ENCODE results near the gene NBPF4. TPM values are rescaled to one million over a fixed set of nuclear protein-coding genes. Genes with fewer than 3 reads are reported as not detected.

Gene NBPF4
- total and polyA plus RNA-seq, 7 donors = 0.20 TPM; not detected in 6

DNA sequence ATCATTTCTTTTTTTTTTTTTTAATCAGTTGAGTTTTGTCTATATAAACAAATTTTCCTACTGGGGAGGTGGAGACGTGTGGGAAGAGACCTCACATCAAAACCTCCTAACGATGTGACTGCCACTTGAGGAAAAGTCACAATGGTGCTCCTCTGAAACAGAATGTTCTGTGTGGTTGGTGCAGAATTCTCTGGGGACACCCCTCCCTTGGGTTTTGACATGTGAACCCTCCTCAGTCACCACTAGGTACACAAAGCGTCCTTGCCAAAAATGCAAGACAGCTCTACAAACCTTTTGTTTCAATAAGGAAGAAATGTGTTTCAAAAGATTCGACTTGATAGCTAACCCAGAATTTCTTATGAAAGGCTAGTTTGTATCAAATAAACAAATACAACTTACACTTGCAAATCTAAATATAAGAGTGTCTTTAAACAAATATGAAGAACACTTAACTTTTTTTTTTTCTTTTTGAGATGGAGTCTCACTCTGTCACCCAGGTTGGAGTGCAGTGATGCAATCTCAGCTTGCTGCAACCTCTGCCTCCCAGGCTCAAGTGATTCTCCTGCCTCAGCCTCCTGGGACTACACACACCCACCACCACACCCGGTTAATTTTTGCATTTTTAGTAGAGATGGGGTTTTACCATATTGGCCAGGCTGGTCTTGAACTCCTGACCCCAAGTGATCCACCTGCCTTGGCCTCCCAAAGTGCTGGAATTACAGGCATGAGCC is 53.0 kb downstream of the NBPF4 start:
- DNase-seq = no peak
- H3K9me3 ChIP-seq = no peaks in the 10 kb centered on the region
- no peak for TF ChIP-seq POLR2A (IDR thresholded peaks at IDR 0.05)
- TF ChIP-seq, protein P1, sequence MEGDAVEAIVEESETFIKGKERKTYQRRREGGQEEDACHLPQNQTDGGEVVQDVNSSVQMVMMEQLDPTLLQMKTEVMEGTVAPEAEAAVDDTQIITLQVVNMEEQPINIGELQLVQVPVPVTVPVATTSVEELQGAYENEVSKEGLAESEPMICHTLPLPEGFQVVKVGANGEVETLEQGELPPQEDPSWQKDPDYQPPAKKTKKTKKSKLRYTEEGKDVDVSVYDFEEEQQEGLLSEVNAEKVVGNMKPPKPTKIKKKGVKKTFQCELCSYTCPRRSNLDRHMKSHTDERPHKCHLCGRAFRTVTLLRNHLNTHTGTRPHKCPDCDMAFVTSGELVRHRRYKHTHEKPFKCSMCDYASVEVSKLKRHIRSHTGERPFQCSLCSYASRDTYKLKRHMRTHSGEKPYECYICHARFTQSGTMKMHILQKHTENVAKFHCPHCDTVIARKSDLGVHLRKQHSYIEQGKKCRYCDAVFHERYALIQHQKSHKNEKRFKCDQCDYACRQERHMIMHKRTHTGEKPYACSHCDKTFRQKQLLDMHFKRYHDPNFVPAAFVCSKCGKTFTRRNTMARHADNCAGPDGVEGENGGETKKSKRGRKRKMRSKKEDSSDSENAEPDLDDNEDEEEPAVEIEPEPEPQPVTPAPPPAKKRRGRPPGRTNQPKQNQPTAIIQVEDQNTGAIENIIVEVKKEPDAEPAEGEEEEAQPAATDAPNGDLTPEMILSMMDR (IDR thresholded peaks at IDR 0.05) = no peak
- TF ChIP-seq EP300 (IDR thresholded peaks at IDR 0.05) = no peak
- TF ChIP-seq POLR2AphosphoS5 (IDR thresholded peaks at IDR 0.05) = no peak
- H3K27ac ChIP-seq = no peak overlapping the region
- no peak overlapping the region for H3K4me3 ChIP-seq
- no peaks in the 10 kb centered on the region for H3K27me3 ChIP-seq
- intact Hi-C loops (cut with DNase I) = no loop called here
- WGBS, 2 donors = 75 to 91% methylated on average over 5 of the region's 5 CpGs
- H3K4me1 ChIP-seq = no peaks in the 10 kb centered on the region
- H3K36me3 ChIP-seq = peaks cover 0 to 8% (median 0%) of the 10 kb centered on the region in 4 donors

DNA sequence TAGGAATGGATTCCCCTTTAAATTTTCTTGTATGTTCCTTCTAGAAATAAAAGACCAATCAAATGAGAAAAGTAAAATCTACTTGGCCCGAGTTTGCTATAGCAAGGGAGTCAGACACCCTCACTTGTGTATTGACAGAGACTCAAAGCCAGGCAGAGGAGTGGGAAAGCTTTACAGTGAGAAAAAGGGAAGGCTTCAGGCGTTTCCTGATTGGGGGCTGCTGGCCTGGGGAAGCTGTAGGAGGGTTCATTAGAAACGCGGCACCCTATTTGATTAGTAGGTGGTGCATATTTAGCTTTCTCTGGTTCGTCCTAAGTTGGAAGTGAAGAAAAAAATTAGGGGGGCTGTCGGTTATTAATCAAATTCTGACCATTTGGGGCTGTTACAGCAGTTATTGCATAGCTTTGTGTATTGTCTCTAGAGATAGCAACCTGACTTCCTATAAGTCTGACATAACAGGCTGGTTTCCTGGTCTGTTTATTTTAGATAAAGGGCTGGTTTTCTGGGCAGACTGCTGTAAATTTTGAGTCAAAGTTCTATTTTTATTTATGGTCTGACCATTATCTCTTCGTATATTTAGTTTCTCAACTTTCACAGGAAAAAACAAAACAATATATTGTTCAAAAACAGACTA is 53.8 kb downstream of the NBPF4 start:
- no peak for DNase-seq
- H3K4me1 ChIP-seq = no peaks in the 10 kb centered on the region
- 86 to 91% methylated on average over 7 of the region's 7 CpGs for WGBS, 2 donors
- intact Hi-C loops (cut with DNase I) = no loop called here
- peaks cover 0 to 12% (median under 1%) of the 10 kb centered on the region in 4 donors for H3K36me3 ChIP-seq
- no peak for TF ChIP-seq EP300 (IDR thresholded peaks at IDR 0.05)
- no peak for TF ChIP-seq POLR2A (IDR thresholded peaks at IDR 0.05)
- TF ChIP-seq, protein P1 (IDR thresholded peaks at IDR 0.05) = no peak
- TF ChIP-seq POLR2AphosphoS5 (IDR thresholded peaks at IDR 0.05) = no peak
- no peaks in the 10 kb centered on the region for H3K9me3 ChIP-seq
- no peak overlapping the region for H3K27ac ChIP-seq
- no peaks in the 10 kb centered on the region for H3K27me3 ChIP-seq
- no peak overlapping the region for H3K4me3 ChIP-seq

DNA sequence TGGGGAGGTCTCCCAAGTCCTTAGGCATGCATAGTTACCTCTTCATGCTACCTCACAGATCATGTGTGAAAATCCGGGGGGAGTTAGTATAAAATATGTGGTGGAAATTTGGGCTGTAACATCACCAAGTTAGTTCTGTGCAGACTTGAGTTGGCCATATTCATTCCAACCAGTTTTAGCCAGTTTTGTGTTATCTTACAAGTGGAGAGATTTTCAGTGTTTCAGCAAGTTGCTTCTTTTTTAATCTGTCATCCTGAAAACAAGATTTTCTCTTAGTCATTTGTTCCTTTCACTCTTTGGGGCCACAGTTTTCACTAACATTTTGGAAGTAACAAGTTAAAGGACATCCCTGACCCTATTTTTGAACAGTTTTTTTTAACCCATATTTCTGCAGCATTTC is 55.1 kb downstream of the NBPF4 start:
- intact Hi-C loops (cut with DNase I) = no loop called here
- H3K36me3 ChIP-seq = peaks cover 0 to 19% (median 7%) of the 10 kb centered on the region in 4 donors

DNA sequence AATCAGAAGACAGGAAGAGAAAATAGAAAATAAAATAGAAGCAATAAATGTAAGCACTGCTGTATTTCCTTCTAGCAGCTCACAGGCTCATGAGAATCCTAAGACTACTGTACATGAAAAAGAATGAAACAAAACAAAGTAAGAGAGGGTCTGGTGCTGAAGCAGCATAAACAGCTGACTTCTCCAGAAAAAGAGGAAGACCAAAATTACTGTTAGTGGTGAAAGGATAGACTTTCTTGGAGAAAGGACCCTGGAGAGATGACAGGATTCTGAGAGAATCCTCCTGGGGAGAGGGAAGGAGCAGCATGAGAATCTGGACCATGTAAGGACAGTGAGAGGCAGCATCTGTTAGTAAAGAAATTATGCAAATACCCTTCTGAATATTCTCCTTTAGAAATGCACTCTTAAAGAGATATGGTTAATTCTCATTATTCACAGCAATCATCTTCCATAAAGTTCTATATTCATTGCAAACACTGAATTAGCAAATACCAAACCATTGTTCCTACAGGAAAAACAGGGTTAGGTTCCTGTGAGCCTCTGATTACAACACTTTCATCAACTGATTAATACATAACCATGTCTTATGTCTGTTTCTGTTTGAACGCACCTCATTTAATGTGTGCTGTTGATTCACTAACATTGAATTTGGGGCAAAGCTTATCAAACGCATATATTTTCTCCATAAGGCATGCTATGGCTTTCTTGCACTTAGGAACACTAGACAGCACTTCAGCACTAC is 60.7 kb downstream of the NBPF4 start:
- TF ChIP-seq, protein P1 (IDR thresholded peaks at IDR 0.05) = no peak
- no peak for TF ChIP-seq POLR2AphosphoS5 (IDR thresholded peaks at IDR 0.05)
- no peak for TF ChIP-seq EP300 (IDR thresholded peaks at IDR 0.05)
- TF ChIP-seq POLR2A (IDR thresholded peaks at IDR 0.05) = no peak
- peaks cover 0 to 67% (median 22%) of the 10 kb centered on the region in 4 donors for H3K36me3 ChIP-seq
- H3K4me1 ChIP-seq = peaks cover 0 to 6% (median 2%) of the 10 kb centered on the region in 4 donors
- no peak for DNase-seq
- H3K9me3 ChIP-seq = peaks cover 0 to 3% (median 0%) of the 10 kb centered on the region in 4 donors
- H3K27ac ChIP-seq = no peak overlapping the region
- WGBS, 2 donors = 48 to 49% methylated on average over 2 of the region's 2 CpGs
- H3K27me3 ChIP-seq = no peaks in the 10 kb centered on the region
- no peak overlapping the region for H3K4me3 ChIP-seq
- intact Hi-C loops (cut with DNase I) = no loop called here

More for the DNA sequence above, 55.1 kb downstream of the NBPF4 start:
- WGBS, 2 donors = 91 to 97% methylated on average over 1 of the region's 1 CpG
- no peak overlapping the region for H3K4me3 ChIP-seq
- no peak overlapping the region for H3K27ac ChIP-seq
- no peak for DNase-seq
- TF ChIP-seq, protein P1 (IDR thresholded peaks at IDR 0.05) = no peak
- TF ChIP-seq POLR2AphosphoS5 (IDR thresholded peaks at IDR 0.05) (no peak), POLR2A (IDR thresholded peaks at IDR 0.05) (no peak), EP300 (IDR thresholded peaks at IDR 0.05) (no peak)
- H3K4me1 ChIP-seq = no peaks in the 10 kb centered on the region
- no peaks in the 10 kb centered on the region for H3K27me3 ChIP-seq
- peaks cover 0 to 3% (median 0%) of the 10 kb centered on the region in 4 donors for H3K9me3 ChIP-seq

All from sigmoid colon (tissue), 7 donors.